ENCODE data around the gene GLT6D1.

- no peak for TF ChIP-seq EZH2phosphoT487 (IDR thresholded peaks at IDR 0.05; ENCODE audit: borderline replicate concordance, low read depth, low read length)
- no peak for TF ChIP-seq CTCF (conservative IDR thresholded peaks at IDR 0.05; ENCODE audit: low read length)
These were observed 9.4 kb upstream of the GLT6D1 start for GRCh38 chr9:135648494-135649410.

All from OCI-LY7 (cell line).